ENCODE results near the gene BICRA. TPM values are rescaled to one million over a fixed set of nuclear protein-coding genes. Genes with fewer than 3 reads are reported as not detected.
"Not testable (repeated sequence)": the region's sequence is repeated elsewhere in the genome, so short reads cannot be mapped to it uniquely, and the experiment has no call there.

The BICRA gene
- total RNA-seq, 1 donor from 2014 or later = 15.6 TPM

- H3K27me3 ChIP-seq = peaks cover 6% of the 10 kb centered on the region
- DNase-seq (ENCODE audit: low spot score) = no peak
- peaks cover 5% of the 10 kb centered on the region for H3F3A ChIP-seq (ENCODE audit: low read depth)
- no peak overlapping the region for H3K9ac ChIP-seq
- no peaks in the 10 kb centered on the region for H3K79me2 ChIP-seq (ENCODE audit: low read depth)
- H3K27ac ChIP-seq = no peak overlapping the region
- no peak overlapping the region for H3K4me2 ChIP-seq
- H3K4me1 ChIP-seq = peaks cover 6% of the 10 kb centered on the region
- no peak overlapping the region for H2AFZ ChIP-seq (replicated peaks)
- no peaks in the 10 kb centered on the region for H3K36me3 Mint-ChIP-seq
- H4K20me1 ChIP-seq (ENCODE audit: low read depth) = no peaks in the 10 kb centered on the region
- H3K9me3 ChIP-seq (ENCODE audit: low read depth) = no peaks in the 10 kb centered on the region
- H3K27ac Mint-ChIP-seq = peak overlapping the region; percentile 30
- no peak overlapping the region for H3K4me3 ChIP-seq
- no peak overlapping the region for H3K4me3 Mint-ChIP-seq
- peaks cover 21% of the 10 kb centered on the region for H3K9me3 Mint-ChIP-seq
- peaks cover 12% of the 10 kb centered on the region for H3K4me1 Mint-ChIP-seq
- H3K27me3 Mint-ChIP-seq (ENCODE audit: insufficient read depth, low read depth) = peaks cover 25% of the 10 kb centered on the region
- H3K36me3 ChIP-seq = no peaks in the 10 kb centered on the region
- TF ChIP-seq CTCF (IDR thresholded peaks at IDR 0.05) (no peak), EZH2 (IDR thresholded peaks at IDR 0.05) (no peak), EZH2phosphoT487 (IDR thresholded peaks at IDR 0.05) (no peak)
Observed at GRCh38 chr19:47716270-47716937, 107.5 kb downstream of the BICRA start.

GRCh38 chr19:47718415-47719046, 109.6 kb downstream of the BICRA start:
- Mint-ChIP-seq H3K27ac (peak overlapping the region; percentile 83), H3K4me1 (peaks cover 12% of the 10 kb centered on the region), H3K9me3 (peaks cover 21% of the 10 kb centered on the region), H3K27me3 (ENCODE audit: insufficient read depth, low read depth) (peaks cover 16% of the 10 kb centered on the region), H3K4me3 (peak overlapping the region; percentile 30)
- H3K9me3 ChIP-seq (ENCODE audit: low read depth); H3K9ac ChIP-seq; H2AFZ ChIP-seq (replicated peaks); H3K27ac ChIP-seq; H3K4me3 ChIP-seq; H3K27me3 ChIP-seq; H3K36me3 Mint-ChIP-seq; H3K79me2 ChIP-seq (ENCODE audit: low read depth); H3K36me3 ChIP-seq; H3K4me2 ChIP-seq; H3K4me1 ChIP-seq; H3F3A ChIP-seq (ENCODE audit: low read depth); DNase-seq (ENCODE audit: low spot score); H4K20me1 ChIP-seq (ENCODE audit: low read depth): not testable (repeated sequence)

- Mint-ChIP-seq H3K27ac (peak overlapping the region; percentile 79), H3K4me3 (peak overlapping the region; percentile 27), H3K36me3 (no peaks in the 10 kb centered on the region), H3K27me3 (ENCODE audit: insufficient read depth, low read depth) (peaks cover 12% of the 10 kb centered on the region), H3K4me1 (peaks cover 12% of the 10 kb centered on the region), H3K9me3 (peaks cover 14% of the 10 kb centered on the region)
- H3K4me1 ChIP-seq = peaks cover 6% of the 10 kb centered on the region
- no peaks in the 10 kb centered on the region for H3K27me3 ChIP-seq
- peak overlapping the region; percentile 37 for H3K27ac ChIP-seq
- H3K9me3 ChIP-seq (ENCODE audit: low read depth) = no peaks in the 10 kb centered on the region
- TF ChIP-seq CTCF (IDR thresholded peaks at IDR 0.05) (no peak), EZH2phosphoT487 (IDR thresholded peaks at IDR 0.05) (no peak), EZH2 (IDR thresholded peaks at IDR 0.05) (no peak)
- H3K36me3 ChIP-seq = no peaks in the 10 kb centered on the region
- H2AFZ ChIP-seq (replicated peaks) = no peak overlapping the region
- H3K4me2 ChIP-seq = no peak overlapping the region
- H4K20me1 ChIP-seq (ENCODE audit: low read depth) = no peaks in the 10 kb centered on the region
- H3K4me3 ChIP-seq = no peak overlapping the region
- no peak overlapping the region for H3K9ac ChIP-seq
- H3F3A ChIP-seq (ENCODE audit: low read depth) = peaks cover under 1% of the 10 kb centered on the region
- DNase-seq (ENCODE audit: low spot score) = no peak
- no peaks in the 10 kb centered on the region for H3K79me2 ChIP-seq (ENCODE audit: low read depth)
Observed at GRCh38 chr19:47719047-47719859, 110.3 kb downstream of the BICRA start.

All from neural progenitor cell (in vitro differentiated cells).